Panc1 (cell line): ENCODE measurements around the gene VPS35L. TPM values are rescaled to one million over a fixed set of nuclear protein-coding genes. Genes with fewer than 3 reads are reported as not detected.

Experiments used
- ATAC-seq: fragments of 200-7000 bp; cut with Tn5 transposase; 2 replicates; pipeline ENCODE4 v1.9.1; 2020; ENCODE audit warnings: mild to moderate bottlenecking, moderate library complexity
- BruUV-seq: library from RNA; stranded (reverse); fragments of 400-500 nt; replicated peaks from 2 replicates; lab custom pipeline; 2021; lab: Mats Ljungman, UMichigan
- CTCF ChIA-PET: fragments of 300-600 bp; sonication (Branson Sonifier 250); formaldehyde crosslinking; loops from one replicate; lab custom pipeline; 2022; ENCODE audit warnings: antibody characterized with exemption; lab: Charles Lee
- POLR2A ChIA-PET: fragments of 300-600 bp; sonication (Branson Sonifier 250); formaldehyde crosslinking; loops from one replicate; lab custom pipeline; 2022; ENCODE audit warnings: antibody characterized with exemption; lab: Charles Lee
- DNase-seq: peaks from one replicate; pipeline ENCODE4 v3.0.0-alpha.2; 2010; ENCODE audit warnings: low read depth, low spot score
- H3K27ac ChIP-seq: 2 replicates; pipeline ENCODE4 v1.5.1; 2011; ENCODE audit warnings: mild to moderate bottlenecking, low read length, inconsistent platforms
- H3K27me3 ChIP-seq: fragments of 200-500 bp; sonication (Bioruptor generic); 2 replicates; pipeline ENCODE4 v1.6.0; 2014; ENCODE audit warnings: low read length, inconsistent platforms; ENCODE audit not compliant: control insufficient read depth, insufficient read depth
- H3K36me3 ChIP-seq: fragments of 200-500 bp; sonication (Bioruptor generic); 2 replicates; pipeline ENCODE4 v1.5.1; 2014; ENCODE audit warnings: inconsistent platforms, mild to moderate bottlenecking, low read length, moderate library complexity; ENCODE audit not compliant: control insufficient read depth, insufficient read depth
- H3K4me1 ChIP-seq: 2 replicates; pipeline ENCODE4 v1.5.1; 2011; ENCODE audit warnings: inconsistent platforms, mild to moderate bottlenecking, low read length, moderate library complexity; ENCODE audit not compliant: control insufficient read depth, insufficient read depth
- H3K4me3 ChIP-seq, 2 experiments: 2 replicates each; pipeline ENCODE4 v1.5.1; 2011 to 2012; ENCODE audit warnings: low read depth in 2 of 2, low read length in 2 of 2, mild to moderate bottlenecking in 2 of 2, inconsistent platforms in 1 of 2, moderate library complexity in 1 of 2
- H3K9me3 ChIP-seq: fragments of 200-500 bp; sonication (Bioruptor generic); 2 replicates; pipeline ENCODE4 v1.5.1; 2014; ENCODE audit warnings: low read depth, mild to moderate bottlenecking, inconsistent platforms, low read length, moderate library complexity; ENCODE audit not compliant: control insufficient read depth, insufficient read depth
- POLR2AphosphoS5 ChIP-seq: IDR thresholded peaks from 2 replicates; pipeline ENCODE4 v1.6.1; 2012; ENCODE audit warnings: mild to moderate bottlenecking, low read depth, low read length, moderate library complexity
- REST ChIP-seq, 2 experiments: IDR thresholded peaks; 2 replicates each; pipeline ENCODE4 v1.6.1; 2011 to 2012; ENCODE audit warnings: low read depth in 2 of 2, control low read depth in 1 of 2, low read length in 1 of 2, mild to moderate bottlenecking in 1 of 2, moderate library complexity in 1 of 2; ENCODE audit not compliant: insufficient read depth in 1 of 2
- SIN3A ChIP-seq: IDR thresholded peaks from 2 replicates; pipeline ENCODE4 v1.6.1; 2012; ENCODE audit warnings: low read depth, mild to moderate bottlenecking, low read length, moderate library complexity, borderline replicate concordance; ENCODE audit not compliant: insufficient read depth
- TCF7L2 ChIP-seq: IDR thresholded peaks from 2 replicates; pipeline ENCODE4 v1.6.1; 2011; ENCODE audit warnings: mild to moderate bottlenecking, low read depth, low read length, inconsistent platforms
- in situ Hi-C: cut with HindIII; loops from 2 replicates; pipeline ENCODE4 v1.10.0; 2016; ENCODE audit warnings: low sequenced_read_pairs, low pct_unique_long_range_greater_than_20kb
- intact Hi-C: fragments of 100-400 bp; cut with micrococcal nuclease; formaldehyde crosslinking; loops from one replicate; pipeline ENCODE4 v1.10.0; 2022; ENCODE audit not compliant: unreplicated experiment
- total RNA-seq: library from RNA; stranded (reverse); gene quantifications from one replicate; pipeline ENCODE4 v1.2.1, GENCODE V29; 2021; ENCODE audit not compliant: unreplicated experiment
- TF ChIP-seq, protein P1 (sequence below): fragments of 450-650 bp; IDR thresholded peaks from 2 replicates; pipeline ENCODE4 v1.5.1; 2017; ENCODE audit warnings: mild to moderate bottlenecking

The VPS35L gene
- total RNA-seq, 1 experiment from 2014 or later = 124 TPM

DNA sequence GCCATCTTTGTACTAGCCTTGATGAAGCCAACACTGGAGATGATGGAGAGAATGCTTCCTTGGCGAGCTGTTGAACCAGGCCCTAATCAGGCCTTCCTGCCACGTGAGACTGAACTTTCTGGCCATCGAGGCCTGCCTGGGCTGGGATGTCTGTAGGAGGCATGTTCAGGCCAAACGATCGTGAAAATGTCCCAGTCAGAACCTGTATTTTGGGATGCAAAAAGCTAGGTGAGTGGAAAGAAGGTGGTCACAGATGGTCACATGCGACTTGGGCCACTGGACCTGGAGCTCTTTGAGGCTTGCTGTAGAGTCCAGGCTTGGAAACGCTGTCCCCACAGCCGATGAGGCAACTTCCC is 149.6 kb downstream of the VPS35L start:
- DNase-seq = no peak
- ATAC-seq = no peak
- BruUV-seq = no TSS peak
- ChIA-PET CTCF (no interaction called here), POLR2A (no interaction called here)
- peaks cover 7% of the 10 kb centered on the region for H3K4me1 ChIP-seq
- in situ Hi-C loops (no loop called here), intact Hi-C loops (loop anchor here (5.0 kb wide), 1 partner anchor 182 kb away; no protein-coding TSS in a partner anchor)
- no peaks in the 10 kb centered on the region for H3K9me3 ChIP-seq
- no peak overlapping the region for H3K4me3 ChIP-seq
- H3K27ac ChIP-seq = no peak overlapping the region
- H3K27me3 ChIP-seq = no peaks in the 10 kb centered on the region
- no peak for TF ChIP-seq SIN3A
- TF ChIP-seq POLR2AphosphoS5 = no peak
- TF ChIP-seq, protein P1, sequence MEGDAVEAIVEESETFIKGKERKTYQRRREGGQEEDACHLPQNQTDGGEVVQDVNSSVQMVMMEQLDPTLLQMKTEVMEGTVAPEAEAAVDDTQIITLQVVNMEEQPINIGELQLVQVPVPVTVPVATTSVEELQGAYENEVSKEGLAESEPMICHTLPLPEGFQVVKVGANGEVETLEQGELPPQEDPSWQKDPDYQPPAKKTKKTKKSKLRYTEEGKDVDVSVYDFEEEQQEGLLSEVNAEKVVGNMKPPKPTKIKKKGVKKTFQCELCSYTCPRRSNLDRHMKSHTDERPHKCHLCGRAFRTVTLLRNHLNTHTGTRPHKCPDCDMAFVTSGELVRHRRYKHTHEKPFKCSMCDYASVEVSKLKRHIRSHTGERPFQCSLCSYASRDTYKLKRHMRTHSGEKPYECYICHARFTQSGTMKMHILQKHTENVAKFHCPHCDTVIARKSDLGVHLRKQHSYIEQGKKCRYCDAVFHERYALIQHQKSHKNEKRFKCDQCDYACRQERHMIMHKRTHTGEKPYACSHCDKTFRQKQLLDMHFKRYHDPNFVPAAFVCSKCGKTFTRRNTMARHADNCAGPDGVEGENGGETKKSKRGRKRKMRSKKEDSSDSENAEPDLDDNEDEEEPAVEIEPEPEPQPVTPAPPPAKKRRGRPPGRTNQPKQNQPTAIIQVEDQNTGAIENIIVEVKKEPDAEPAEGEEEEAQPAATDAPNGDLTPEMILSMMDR = no peak
- no peak for TF ChIP-seq REST (IDR thresholded peaks at IDR 0.05; ENCODE audit: insufficient read depth in 1 of 2, low read depth in 2 of 2, low read length in 1 of 2)
- TF ChIP-seq TCF7L2 = no peak
- peaks cover 3% of the 10 kb centered on the region; the same call in 1 of the 2 replicates for H3K36me3 ChIP-seq

- Histone ChIP-seq H3K36me3 (peaks cover 3% of the 10 kb centered on the region; the same call in 1 of the 2 replicates), H3K27ac (no peak overlapping the region), H3K4me1 (no peaks in the 10 kb centered on the region), H3K4me3 (no peak overlapping the region), H3K27me3 (no peaks in the 10 kb centered on the region), H3K9me3 (no peaks in the 10 kb centered on the region)
- TF ChIP-seq SIN3A = no peak
- TF ChIP-seq, protein P1 = no peak
- in situ Hi-C loops (no loop called here), intact Hi-C loops (loop anchor here (5.0 kb wide), 1 partner anchor 181 kb away; no protein-coding TSS in a partner anchor)
- no TSS peak for BruUV-seq
- ATAC-seq (no peak), DNase-seq (no peak)
- POLR2A ChIA-PET = no interaction called here
- CTCF ChIA-PET = no interaction called here
Observed at GRCh38 chr16:19705843-19706242, 150.3 kb downstream of the VPS35L start.
